DND-41 (cell line): ENCODE data around the gene MYBPHL.

Experiments
- ATAC-seq: fragments of 200-7000 bp; cut with Tn5 transposase; 3 replicates; pipeline ENCODE4 v1.9.1; 2021; ENCODE audit warnings: low read depth; ENCODE audit not compliant: insufficient read depth
- DNase-seq: peaks from one replicate; pipeline ENCODE4 v3.0.0-alpha.2; 2020
- H2AFZ ChIP-seq: 2 replicates; pipeline ENCODE4 v1.6.0; 2012; ENCODE audit warnings: low read depth, low read length
- H3K27ac ChIP-seq: 2 replicates; pipeline ENCODE4 v1.5.1; 2012; ENCODE audit warnings: low read length, inconsistent platforms
- H3K27me3 ChIP-seq: fragments of 200-600 bp; sonication (generic); 2 replicates; pipeline ENCODE4 v1.6.0; 2012; ENCODE audit warnings: low read length, mild to moderate bottlenecking, inconsistent platforms; ENCODE audit not compliant: insufficient read depth, poor library complexity
- H3K36me3 ChIP-seq: 2 replicates; pipeline ENCODE4 v1.5.1; 2012; ENCODE audit warnings: low read length, inconsistent platforms; ENCODE audit not compliant: insufficient read depth
- H3K4me1 ChIP-seq: 2 replicates; pipeline ENCODE4 v1.5.1; 2012; ENCODE audit warnings: mild to moderate bottlenecking, low read length; ENCODE audit not compliant: insufficient read depth
- H3K4me2 ChIP-seq: 2 replicates; pipeline ENCODE4 v1.6.0; 2012; ENCODE audit warnings: mild to moderate bottlenecking, moderate library complexity, low read length, inconsistent platforms; ENCODE audit not compliant: insufficient read depth
- H3K4me3 ChIP-seq, 2 experiments: fragments of 200-600 bp in 1 of 2; shearing (Covaris generic) in 1 of 2; 2 replicates each; pipeline ENCODE4 v1.5.1; 2012 to 2016; ENCODE audit warnings: inconsistent platforms in 2 of 2, low read length in 2 of 2, mild to moderate bottlenecking in 2 of 2, low read depth in 1 of 2, moderate library complexity in 1 of 2
- H3K79me2 ChIP-seq: 2 replicates; pipeline ENCODE4 v1.6.0; 2012; ENCODE audit warnings: low read length, inconsistent platforms; ENCODE audit not compliant: insufficient read depth
- H3K9ac ChIP-seq: 2 replicates; pipeline ENCODE4 v1.6.0; 2012; ENCODE audit warnings: low read depth, mild to moderate bottlenecking, inconsistent platforms, low read length, moderate library complexity
- H3K9me3 ChIP-seq: 2 replicates; pipeline ENCODE4 v1.5.1; 2012; ENCODE audit warnings: low read length, moderate library complexity, mild to moderate bottlenecking, inconsistent platforms; ENCODE audit not compliant: insufficient read depth, severe bottlenecking
- H4K20me1 ChIP-seq: 2 replicates; pipeline ENCODE4 v1.6.0; 2012; ENCODE audit warnings: low read length; ENCODE audit not compliant: insufficient read depth
- EZH2 ChIP-seq: IDR thresholded peaks from 3 replicates; pipeline ENCODE4 v1.6.1; 2012; ENCODE audit warnings: borderline replicate concordance, low read depth, mild to moderate bottlenecking, moderate library complexity, low read length, inconsistent platforms; ENCODE audit not compliant: severe bottlenecking
- TF ChIP-seq, protein P1 (sequence below): IDR thresholded peaks from 2 replicates; pipeline ENCODE4 v1.5.1; 2012; ENCODE audit warnings: borderline replicate concordance, low read length, moderate library complexity, mild to moderate bottlenecking; ENCODE audit not compliant: poor library complexity, severe bottlenecking; ENCODE audit errors: extremely low read depth

The MYBPHL gene

DNA sequence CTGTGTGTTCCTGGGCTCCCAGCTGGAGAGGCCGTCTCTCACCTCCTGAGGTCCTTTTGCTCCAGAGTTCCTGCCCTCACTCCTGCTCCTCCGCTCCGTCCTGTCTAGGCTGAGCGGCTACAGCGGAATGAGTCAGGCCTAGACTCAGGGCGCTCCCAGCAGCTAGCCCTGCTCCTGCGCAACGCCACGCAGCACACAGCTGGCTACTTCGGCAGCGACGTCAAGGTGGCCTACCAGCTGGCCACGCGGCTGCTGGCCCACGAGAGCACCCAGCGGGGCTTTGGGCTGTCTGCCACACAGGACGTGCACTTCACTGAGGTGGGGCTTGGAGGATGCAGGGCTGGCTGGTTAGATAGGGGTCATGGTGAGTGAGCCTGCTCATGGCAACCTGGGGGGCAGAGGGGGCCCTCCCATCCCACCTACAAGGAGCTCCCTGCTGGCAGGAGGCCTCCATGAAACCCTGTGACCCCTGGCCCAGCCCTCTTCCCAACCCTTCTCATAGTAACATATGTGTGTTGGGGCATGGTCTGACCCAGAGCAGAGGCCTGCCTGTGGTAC, 39.0 kb downstream of the MYBPHL start:
- H3K9me3 ChIP-seq = no peaks in the 10 kb centered on the region
- no peak overlapping the region for H3K9ac ChIP-seq
- H3K4me2 ChIP-seq = no peak overlapping the region

DNA sequence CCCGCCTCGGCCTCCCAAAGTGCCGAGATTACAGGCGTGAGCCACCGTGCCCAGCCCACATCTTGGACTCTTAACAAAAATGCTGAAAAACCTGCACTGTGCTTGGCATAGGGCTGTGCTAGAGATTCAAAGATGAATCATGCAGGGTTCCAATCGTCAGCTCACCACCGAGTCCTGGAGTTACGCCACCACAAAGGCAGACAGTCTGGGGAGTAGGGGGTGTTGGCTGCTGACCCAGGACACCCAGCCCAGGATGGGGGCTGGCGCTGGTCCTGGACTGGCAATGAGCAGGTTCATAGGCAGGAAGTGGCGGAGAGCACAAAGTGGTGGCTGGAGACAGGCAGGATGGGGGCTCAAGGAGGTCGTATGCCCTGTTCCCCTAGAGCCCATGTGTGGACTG, 39.8 kb downstream of the MYBPHL start:
- no peak overlapping the region for H3K4me3 ChIP-seq
- H3K4me1 ChIP-seq = no peaks in the 10 kb centered on the region
- TF ChIP-seq EZH2 = no peak
- TF ChIP-seq, protein P1, sequence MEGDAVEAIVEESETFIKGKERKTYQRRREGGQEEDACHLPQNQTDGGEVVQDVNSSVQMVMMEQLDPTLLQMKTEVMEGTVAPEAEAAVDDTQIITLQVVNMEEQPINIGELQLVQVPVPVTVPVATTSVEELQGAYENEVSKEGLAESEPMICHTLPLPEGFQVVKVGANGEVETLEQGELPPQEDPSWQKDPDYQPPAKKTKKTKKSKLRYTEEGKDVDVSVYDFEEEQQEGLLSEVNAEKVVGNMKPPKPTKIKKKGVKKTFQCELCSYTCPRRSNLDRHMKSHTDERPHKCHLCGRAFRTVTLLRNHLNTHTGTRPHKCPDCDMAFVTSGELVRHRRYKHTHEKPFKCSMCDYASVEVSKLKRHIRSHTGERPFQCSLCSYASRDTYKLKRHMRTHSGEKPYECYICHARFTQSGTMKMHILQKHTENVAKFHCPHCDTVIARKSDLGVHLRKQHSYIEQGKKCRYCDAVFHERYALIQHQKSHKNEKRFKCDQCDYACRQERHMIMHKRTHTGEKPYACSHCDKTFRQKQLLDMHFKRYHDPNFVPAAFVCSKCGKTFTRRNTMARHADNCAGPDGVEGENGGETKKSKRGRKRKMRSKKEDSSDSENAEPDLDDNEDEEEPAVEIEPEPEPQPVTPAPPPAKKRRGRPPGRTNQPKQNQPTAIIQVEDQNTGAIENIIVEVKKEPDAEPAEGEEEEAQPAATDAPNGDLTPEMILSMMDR = no peak
- no peaks in the 10 kb centered on the region for H4K20me1 ChIP-seq
- H3K4me2 ChIP-seq = no peak overlapping the region
- H2AFZ ChIP-seq = no peak overlapping the region
- H3K9ac ChIP-seq = no peak overlapping the region
- no peaks in the 10 kb centered on the region; the same call in 1 of the 2 replicates for H3K36me3 ChIP-seq
- no peaks in the 10 kb centered on the region for H3K9me3 ChIP-seq
- H3K27ac ChIP-seq = no peak overlapping the region
- DNase-seq (no peak), ATAC-seq (no peak)
- H3K79me2 ChIP-seq = no peaks in the 10 kb centered on the region
- H3K27me3 ChIP-seq = no peaks in the 10 kb centered on the region

More for the DNA sequence above, 39.0 kb downstream of the MYBPHL start:
- no peak for DNase-seq
- ATAC-seq = no peak
- Histone ChIP-seq H3K4me3 (no peak overlapping the region), H3K36me3 (no peaks in the 10 kb centered on the region; the same call in 1 of the 2 replicates), H3K79me2 (no peaks in the 10 kb centered on the region), H3K27me3 (no peaks in the 10 kb centered on the region), H4K20me1 (no peaks in the 10 kb centered on the region), H3K27ac (no peak overlapping the region), H2AFZ (no peak overlapping the region), H3K4me1 (no peaks in the 10 kb centered on the region)
- TF ChIP-seq, protein P1 = no peak
- no peak for TF ChIP-seq EZH2

DNA sequence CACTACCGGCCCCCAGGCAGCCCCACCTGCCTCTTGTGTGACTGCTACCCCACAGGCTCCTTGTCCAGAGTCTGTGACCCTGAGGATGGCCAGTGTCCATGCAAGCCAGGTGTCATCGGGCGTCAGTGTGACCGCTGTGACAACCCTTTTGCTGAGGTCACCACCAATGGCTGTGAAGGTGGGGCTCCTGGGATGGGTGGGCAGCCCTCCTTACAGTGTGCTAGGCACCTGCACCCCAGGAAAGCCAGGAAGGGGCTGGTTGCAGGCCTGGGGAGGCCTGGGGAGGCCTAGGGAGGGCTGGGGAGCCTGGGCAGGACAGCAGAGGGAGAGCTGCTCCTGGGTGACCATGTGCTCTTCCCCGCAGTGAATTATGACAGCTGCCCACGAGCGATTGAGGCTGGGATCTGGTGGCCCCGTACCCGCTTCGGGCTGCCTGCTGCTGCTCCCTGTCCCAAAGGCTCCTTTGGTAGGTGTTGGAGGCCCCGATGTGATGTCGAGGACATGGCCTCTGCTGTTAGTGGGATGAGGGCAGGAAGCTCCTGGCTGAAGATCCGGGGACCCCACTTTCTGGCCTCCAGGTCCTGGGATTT, 41.0 kb downstream of the MYBPHL start:
- H3K27me3 ChIP-seq = no peaks in the 10 kb centered on the region
- no peak overlapping the region for H3K4me3 ChIP-seq
- H3K79me2 ChIP-seq = no peaks in the 10 kb centered on the region
- no peak overlapping the region for H2AFZ ChIP-seq
- DNase-seq (no peak), ATAC-seq (no peak)
- H3K9me3 ChIP-seq = no peaks in the 10 kb centered on the region
- H4K20me1 ChIP-seq = no peaks in the 10 kb centered on the region
- H3K4me2 ChIP-seq = no peak overlapping the region
- TF ChIP-seq, protein P1 = no peak
- TF ChIP-seq EZH2 = no peak
- no peaks in the 10 kb centered on the region for H3K4me1 ChIP-seq
- no peaks in the 10 kb centered on the region; the same call in 1 of the 2 replicates for H3K36me3 ChIP-seq
- no peak overlapping the region for H3K9ac ChIP-seq
- no peak overlapping the region for H3K27ac ChIP-seq
